ENCODE results near the gene PTGES. TPM values are rescaled to one million over a fixed set of nuclear protein-coding genes. Genes with fewer than 3 reads are reported as not detected.
"Not testable (repeated sequence)": the region's sequence is repeated elsewhere in the genome, so short reads cannot be mapped to it uniquely, and the experiment has no call there.

Gene PTGES
- total RNA-seq, 6 experiments from 2014 or later, result 0.15 to 0.24 TPM; not detected in 4

DNA sequence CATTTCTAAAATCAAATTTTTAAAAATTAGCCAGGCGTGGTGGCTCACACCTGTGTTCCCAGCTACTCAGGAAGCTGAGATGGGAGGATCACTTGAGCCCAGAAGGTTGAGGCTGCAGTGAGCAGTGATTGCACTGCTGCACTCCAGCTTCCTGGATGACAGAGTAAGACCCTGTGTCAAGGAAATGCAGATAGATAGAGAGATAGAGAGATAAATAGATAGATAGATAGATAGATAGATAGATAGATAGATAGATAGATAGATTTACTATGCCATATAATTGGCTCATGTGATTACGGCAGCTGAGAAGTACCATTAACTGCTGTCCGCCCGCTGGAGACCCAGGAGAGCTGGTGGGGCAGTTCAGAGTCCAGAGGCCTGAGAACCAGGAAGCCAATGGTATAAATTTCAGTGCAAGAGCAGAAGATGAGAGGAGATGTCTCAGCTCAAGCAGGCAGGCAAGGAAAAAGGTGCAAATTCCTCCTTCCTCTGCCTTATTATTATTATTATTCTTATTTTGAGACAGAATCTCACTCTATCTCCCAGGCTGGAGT is 13.0 kb upstream of the PTGES start:
- no peak overlapping the region for H3K4me3 ChIP-seq
- H3K36me3 ChIP-seq, result no peaks in the 10 kb centered on the region
- no peaks in the 10 kb centered on the region for H3K4me1 ChIP-seq
- WGBS (ENCODE audit: insufficient coverage, low coverage, low lambda C conversion rate, missing lambda C conversion rate), result 79% methylated on average over 4 of the region's 4 CpGs
- intact Hi-C loops (cut with DNase I), result no loop called here
- no peak for DNase-seq
- H3K27me3 ChIP-seq, result no peaks in the 10 kb centered on the region
- TF ChIP-seq, protein P1, sequence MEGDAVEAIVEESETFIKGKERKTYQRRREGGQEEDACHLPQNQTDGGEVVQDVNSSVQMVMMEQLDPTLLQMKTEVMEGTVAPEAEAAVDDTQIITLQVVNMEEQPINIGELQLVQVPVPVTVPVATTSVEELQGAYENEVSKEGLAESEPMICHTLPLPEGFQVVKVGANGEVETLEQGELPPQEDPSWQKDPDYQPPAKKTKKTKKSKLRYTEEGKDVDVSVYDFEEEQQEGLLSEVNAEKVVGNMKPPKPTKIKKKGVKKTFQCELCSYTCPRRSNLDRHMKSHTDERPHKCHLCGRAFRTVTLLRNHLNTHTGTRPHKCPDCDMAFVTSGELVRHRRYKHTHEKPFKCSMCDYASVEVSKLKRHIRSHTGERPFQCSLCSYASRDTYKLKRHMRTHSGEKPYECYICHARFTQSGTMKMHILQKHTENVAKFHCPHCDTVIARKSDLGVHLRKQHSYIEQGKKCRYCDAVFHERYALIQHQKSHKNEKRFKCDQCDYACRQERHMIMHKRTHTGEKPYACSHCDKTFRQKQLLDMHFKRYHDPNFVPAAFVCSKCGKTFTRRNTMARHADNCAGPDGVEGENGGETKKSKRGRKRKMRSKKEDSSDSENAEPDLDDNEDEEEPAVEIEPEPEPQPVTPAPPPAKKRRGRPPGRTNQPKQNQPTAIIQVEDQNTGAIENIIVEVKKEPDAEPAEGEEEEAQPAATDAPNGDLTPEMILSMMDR (IDR thresholded peaks at IDR 0.05), result no peak
- H3K27ac ChIP-seq, result no peak overlapping the region
- no peak for ATAC-seq
- no peaks in the 10 kb centered on the region for H3K9me3 ChIP-seq

DNA sequence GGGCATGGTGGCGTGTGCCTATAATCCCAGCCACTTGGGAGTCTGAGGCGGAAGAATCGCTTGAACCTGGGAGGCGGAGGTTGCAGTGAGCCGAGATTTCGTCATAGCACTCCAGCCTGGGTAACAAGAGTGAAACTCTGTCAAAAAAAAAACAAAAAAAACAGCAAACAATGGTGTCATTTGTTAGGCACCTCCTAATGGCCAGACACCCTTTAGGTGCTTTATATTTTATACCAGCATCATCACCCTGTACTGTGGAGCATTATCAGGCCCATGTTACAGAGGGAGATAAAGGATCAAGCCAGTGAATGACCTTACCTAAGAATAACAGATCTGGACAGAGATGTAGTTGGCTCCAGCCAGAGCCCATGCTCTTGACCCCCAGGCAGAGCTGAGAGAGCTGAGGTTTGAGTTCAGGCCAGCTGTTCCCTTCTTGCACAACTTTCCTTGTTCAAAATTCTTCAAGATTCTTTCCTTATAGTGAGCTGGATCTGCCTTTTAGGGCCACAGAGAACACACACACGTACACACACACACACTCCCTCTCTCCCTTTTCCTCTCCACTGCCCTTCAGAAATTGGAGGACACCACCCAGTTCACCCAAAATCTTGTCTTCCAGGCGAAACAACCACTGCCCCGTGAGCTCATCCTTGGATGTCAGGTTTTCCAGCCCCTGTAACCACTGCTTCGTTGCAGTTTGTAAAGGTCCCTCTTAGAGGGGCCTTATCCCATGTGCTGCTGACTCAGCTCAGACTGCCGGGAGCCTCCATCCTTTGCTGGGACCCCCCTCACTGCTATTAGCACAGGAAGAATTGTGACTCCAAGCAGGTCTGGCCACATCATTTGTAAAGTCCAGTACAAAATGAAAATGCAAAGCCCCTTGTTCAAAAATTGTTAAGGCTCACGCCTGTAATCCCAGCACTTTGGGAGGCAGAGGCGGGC is 10.4 kb upstream of the PTGES start:
- DNase-seq, result no peak
- ATAC-seq, result no peak

DNA sequence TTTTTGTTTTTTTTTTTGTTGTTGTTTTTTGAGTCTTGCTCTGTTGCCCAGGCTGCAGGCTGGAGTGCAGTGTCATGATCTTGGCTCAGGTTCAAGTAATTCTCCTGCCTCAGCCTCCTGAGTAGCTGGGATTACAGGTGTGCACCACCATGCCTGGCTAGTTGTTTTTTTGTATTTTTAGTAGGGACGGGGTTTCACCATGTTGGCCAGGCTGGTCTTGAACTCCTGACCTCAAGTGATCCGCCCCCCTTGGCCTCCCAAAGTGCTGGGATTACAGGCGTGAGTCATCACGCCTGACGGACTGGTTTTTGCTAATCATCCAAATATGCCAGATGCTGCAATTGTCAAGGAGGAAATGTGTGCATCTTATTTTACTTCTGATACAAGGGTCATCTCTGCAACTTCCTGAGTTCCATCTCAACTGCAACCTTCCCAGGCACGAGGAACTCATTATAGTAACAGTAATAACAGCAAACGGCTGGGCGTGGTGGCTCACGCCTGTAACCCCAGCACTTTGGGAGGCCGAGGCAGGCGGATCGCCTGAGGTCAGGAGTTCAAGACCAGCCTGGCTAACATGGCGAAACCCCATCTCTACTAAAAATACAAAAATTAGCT is 9.6 kb upstream of the PTGES start:
- peak; percentile 43 to 78 (median 63) for ATAC-seq
- H3K36me3 ChIP-seq; H3K4me1 ChIP-seq; DNase-seq; H3K9me3 ChIP-seq; H3K27ac ChIP-seq; intact Hi-C loops (cut with DNase I); H3K27me3 ChIP-seq; H3K4me3 ChIP-seq: not testable (repeated sequence)
- 9% methylated on average over 5 of the region's 13 CpGs for WGBS (ENCODE audit: insufficient coverage, low coverage, low lambda C conversion rate, missing lambda C conversion rate)

More for the DNA sequence above, 10.4 kb upstream of the PTGES start:
- intact Hi-C loops (cut with DNase I), result no loop called here
- Histone ChIP-seq H3K36me3 (no peaks in the 10 kb centered on the region), H3K4me3 (no peak overlapping the region), H3K9me3 (no peaks in the 10 kb centered on the region), H3K27ac (no peak overlapping the region), H3K27me3 (no peaks in the 10 kb centered on the region), H3K4me1 (no peaks in the 10 kb centered on the region)
- 70% methylated on average over 13 of the region's 13 CpGs for WGBS (ENCODE audit: insufficient coverage, low coverage, low lambda C conversion rate, missing lambda C conversion rate)
- TF ChIP-seq POLR2A (IDR thresholded peaks at IDR 0.05), result no peak

DNA sequence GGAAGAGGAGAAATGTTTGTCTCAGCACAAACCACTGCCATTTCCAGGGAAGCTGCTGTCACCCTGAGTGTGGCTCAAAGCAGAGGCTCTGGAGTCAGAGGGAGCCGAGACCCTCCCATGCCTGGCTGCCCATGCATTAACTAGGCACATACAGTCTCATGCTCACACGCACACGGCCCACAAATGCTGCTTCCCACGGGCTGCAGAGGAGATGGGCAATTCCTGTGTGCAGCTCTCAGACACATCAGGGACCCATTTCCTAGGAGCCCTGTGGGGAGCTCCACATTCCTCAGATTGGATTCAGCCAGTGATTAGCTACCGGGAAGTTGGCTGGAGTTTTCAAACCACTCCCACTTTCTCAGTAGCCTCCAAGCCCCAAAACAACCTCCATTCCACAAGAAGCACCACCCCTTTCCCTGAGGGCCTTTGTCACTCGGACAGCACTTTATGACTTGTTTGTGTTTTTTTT is 9.1 kb upstream of the PTGES start:
- TF ChIP-seq, protein P1 (IDR thresholded peaks at IDR 0.05), result no peak
- no peak for TF ChIP-seq POLR2A (IDR thresholded peaks at IDR 0.05)
- DNase-seq, result no peak
- intact Hi-C loops (cut with DNase I), result no loop called here
- no peak overlapping the region for H3K27ac ChIP-seq
- no peak overlapping the region for H3K4me3 ChIP-seq
- H3K4me1 ChIP-seq, result no peaks in the 10 kb centered on the region
- no peaks in the 10 kb centered on the region for H3K27me3 ChIP-seq
- peak in 2 of 4 donors; percentile 10 to 18 for ATAC-seq
- H3K36me3 ChIP-seq, result no peaks in the 10 kb centered on the region
- no peaks in the 10 kb centered on the region for H3K9me3 ChIP-seq
- WGBS (ENCODE audit: insufficient coverage, low coverage, low lambda C conversion rate, missing lambda C conversion rate), result 18% methylated on average over 3 of the region's 6 CpGs

DNA sequence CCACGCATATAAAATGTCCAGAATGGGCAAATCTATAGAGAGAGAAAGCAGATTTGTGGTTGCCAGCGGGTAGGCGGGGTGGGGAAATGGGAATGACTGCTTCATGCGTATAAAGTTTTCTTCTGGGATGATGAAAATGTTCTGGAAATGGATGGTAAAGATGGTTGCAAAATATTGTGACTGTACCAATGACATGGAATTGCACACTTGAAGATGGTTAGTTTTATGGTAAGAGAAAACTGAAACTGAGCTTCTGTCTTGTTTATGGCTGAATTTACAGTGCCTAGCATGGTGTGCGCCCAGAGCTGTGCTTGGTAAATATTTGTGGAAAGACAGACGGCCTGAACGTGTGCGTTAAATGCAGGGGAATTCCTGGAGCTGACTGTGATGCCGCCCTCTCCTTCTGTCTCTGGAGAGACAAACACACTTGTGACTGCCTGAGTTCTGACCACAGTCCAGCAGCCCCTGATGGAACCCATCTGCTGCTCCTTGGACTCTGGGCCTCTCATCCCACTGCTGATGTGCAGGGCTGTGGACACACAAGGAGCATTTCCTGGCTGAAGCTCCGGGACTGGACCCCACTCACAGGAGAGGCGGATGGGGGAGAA is 8.6 kb upstream of the PTGES start:
- ATAC-seq (peak in 3 of 4 donors; percentile 30 to 48 (median 35)), DNase-seq (no peak)
- Histone ChIP-seq H3K27ac (no peak overlapping the region), H3K4me3 (no peak overlapping the region), H3K4me1 (no peaks in the 10 kb centered on the region), H3K27me3 (no peaks in the 10 kb centered on the region), H3K36me3 (no peaks in the 10 kb centered on the region), H3K9me3 (no peaks in the 10 kb centered on the region)
- WGBS (ENCODE audit: insufficient coverage, low coverage, low lambda C conversion rate, missing lambda C conversion rate), result 38% methylated on average over 9 of the region's 11 CpGs
- intact Hi-C loops (cut with DNase I), result no loop called here
- no peak for TF ChIP-seq POLR2A (IDR thresholded peaks at IDR 0.05)
- TF ChIP-seq, protein P1 (IDR thresholded peaks at IDR 0.05), result no peak

DNA sequence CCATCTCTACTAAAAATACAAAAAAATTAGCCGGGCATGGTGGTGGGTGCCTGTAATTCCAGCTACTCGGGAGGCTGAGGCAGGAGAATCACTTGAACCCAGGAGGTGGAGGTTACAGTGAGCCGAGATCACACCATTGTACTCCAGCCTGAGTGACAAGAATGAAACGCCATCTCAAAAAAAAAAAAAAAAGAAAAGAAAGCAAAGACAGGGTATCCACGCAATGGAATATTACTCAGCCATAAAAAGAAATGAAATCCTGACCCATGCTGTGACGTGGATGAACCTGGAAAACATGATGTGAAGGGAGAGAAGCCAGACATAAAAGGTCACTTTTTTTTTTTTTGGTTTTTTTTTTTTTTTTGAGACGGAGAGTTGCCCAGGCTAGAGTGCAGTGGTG is 7.9 kb upstream of the PTGES start:
- H3K4me1 ChIP-seq; DNase-seq; H3K36me3 ChIP-seq; intact Hi-C loops (cut with DNase I); H3K4me3 ChIP-seq; H3K9me3 ChIP-seq; H3K27ac ChIP-seq; H3K27me3 ChIP-seq; ATAC-seq: not testable (repeated sequence)
- 67% methylated on average over 6 of the region's 7 CpGs for WGBS (ENCODE audit: insufficient coverage, low coverage, low lambda C conversion rate, missing lambda C conversion rate)
